Retinal pigment epithelial cell (primary cell): ENCODE measurements around the gene HOXB6.

Source experiments
- DNase-seq: peaks from one replicate; pipeline ENCODE4 v3.0.0-alpha.2; 2010; ENCODE audit warnings: low read depth
- H3K4me3 ChIP-seq: 2 replicates; pipeline ENCODE4 v1.5.1; 2011; ENCODE audit warnings: mild to moderate bottlenecking, low read length, control low read depth, moderate library complexity
- TF ChIP-seq, protein P1 (sequence below): conservative IDR thresholded peaks from 2 replicates; pipeline ENCODE4 v1.5.1; 2011; ENCODE audit warnings: low read depth, low read length, control low read depth, inconsistent platforms

The HOXB6 gene

DNA sequence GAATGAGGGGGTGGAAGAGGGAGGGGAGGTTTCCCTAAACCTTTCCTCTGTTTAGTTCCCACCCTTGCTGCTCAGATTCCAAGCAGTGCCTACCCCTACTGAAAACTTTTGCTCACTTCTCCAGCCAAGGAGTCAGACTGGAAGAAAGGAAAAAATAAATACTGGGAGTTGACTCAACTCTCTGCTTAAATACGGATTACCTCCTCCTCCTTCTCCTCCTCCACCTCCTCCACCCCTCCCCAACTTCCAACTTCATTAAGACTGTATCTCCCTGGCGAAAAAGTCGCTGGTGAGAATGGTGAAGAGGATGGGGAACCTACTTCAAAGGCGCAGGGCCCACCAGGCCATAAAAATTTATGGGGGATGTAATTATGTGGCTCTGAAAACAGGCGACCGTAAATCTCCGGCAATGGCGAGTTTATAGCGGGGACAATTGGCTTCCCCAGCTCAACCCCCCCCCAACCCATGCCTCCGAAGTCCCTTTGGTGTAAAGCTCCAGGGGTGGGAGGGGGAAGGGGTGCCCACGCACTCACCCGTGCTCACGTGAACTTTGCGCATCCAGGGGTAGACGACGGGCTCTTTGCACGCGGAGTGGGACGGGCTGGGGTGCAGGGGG is 27.3 kb downstream of the HOXB6 start:
- no peak for DNase-seq
- TF ChIP-seq, protein P1, sequence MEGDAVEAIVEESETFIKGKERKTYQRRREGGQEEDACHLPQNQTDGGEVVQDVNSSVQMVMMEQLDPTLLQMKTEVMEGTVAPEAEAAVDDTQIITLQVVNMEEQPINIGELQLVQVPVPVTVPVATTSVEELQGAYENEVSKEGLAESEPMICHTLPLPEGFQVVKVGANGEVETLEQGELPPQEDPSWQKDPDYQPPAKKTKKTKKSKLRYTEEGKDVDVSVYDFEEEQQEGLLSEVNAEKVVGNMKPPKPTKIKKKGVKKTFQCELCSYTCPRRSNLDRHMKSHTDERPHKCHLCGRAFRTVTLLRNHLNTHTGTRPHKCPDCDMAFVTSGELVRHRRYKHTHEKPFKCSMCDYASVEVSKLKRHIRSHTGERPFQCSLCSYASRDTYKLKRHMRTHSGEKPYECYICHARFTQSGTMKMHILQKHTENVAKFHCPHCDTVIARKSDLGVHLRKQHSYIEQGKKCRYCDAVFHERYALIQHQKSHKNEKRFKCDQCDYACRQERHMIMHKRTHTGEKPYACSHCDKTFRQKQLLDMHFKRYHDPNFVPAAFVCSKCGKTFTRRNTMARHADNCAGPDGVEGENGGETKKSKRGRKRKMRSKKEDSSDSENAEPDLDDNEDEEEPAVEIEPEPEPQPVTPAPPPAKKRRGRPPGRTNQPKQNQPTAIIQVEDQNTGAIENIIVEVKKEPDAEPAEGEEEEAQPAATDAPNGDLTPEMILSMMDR, result no peak
- H3K4me3 ChIP-seq, result no peak overlapping the region

DNA sequence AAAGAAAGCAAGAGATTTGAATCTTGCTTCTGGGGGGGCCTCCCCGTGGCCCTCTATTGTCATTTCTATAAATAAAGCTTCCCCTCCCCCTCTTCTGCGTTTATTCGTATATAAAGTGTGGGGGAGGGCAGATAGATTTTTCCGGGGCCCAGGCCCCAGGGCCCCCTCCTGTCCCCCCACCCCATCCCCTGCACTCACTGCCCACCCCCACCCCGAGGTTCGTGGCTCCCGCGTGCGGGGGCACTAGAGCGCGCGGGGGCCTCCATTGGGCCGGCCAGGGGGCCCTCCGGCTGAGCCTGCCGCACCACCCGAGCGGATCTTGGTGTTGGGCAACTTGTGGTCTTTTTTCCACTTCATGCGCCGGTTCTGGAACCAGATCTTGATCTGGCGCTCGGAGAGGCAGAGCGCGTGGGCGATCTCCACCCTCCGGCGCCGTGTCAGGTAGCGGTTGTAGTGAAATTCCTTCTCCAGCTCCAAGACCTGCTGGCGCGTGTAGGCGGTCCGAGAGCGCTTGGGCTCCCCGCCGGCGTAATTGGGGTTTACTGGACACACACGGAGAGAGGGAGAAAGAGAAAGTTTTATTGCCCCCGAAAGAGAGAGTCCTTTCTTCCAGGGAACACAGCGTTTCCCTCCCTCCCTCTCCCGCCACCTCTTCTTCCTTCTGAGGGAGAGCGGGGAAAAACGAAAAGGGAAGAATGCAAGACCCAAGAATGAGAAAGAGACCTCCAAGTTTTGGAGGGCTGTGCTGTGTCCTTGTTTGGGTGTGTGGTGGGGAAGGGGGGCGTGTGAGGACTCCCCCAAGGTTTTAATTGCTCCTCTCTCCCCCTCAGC is 28.1 kb downstream of the HOXB6 start:
- no peak overlapping the region for H3K4me3 ChIP-seq
- DNase-seq, result no peak

DNA sequence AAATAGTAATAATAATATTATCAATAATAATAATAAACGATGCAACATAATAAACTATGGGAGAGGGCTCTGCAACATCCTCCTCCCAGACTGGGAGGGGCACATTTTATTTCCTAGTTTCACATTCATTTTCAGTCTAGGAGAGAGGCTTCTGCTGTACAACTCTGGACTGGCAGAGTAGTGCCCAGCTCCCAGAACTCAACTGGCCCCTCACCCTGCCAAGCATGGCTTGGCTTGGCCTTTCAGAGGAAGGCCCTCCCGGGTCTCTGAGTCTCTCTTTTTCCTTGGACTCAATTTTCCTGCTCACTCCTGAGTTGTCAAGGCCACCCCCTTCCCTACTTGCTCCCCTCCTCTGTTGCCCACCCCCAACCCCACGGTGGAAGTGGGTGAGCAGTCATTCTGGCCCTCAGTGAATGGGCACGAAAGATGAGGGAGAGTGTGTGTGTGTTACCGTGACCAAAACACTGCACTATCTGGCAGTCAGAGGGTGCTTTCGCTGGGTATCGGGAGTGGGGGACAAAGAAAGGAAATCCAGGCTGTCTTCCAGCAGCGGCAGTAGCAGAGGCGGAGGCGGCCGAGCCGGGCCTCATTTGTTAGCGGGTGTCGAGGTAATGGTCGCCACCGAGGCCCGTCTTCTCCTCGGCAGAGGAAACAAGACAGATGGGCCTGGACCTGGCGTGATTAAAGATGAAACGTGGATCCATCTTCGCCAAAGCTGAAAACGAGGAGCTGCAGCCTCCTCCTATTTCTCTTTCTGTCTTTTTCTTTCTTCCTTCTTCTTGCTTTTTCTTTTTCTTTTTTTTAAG is 28.9 kb downstream of the HOXB6 start:
- no peak for DNase-seq
- H3K4me3 ChIP-seq, result no peak overlapping the region
- TF ChIP-seq, protein P1, result no peak

More for the DNA sequence above, 28.1 kb downstream of the HOXB6 start:
- TF ChIP-seq, protein P1, result no peak

DNA sequence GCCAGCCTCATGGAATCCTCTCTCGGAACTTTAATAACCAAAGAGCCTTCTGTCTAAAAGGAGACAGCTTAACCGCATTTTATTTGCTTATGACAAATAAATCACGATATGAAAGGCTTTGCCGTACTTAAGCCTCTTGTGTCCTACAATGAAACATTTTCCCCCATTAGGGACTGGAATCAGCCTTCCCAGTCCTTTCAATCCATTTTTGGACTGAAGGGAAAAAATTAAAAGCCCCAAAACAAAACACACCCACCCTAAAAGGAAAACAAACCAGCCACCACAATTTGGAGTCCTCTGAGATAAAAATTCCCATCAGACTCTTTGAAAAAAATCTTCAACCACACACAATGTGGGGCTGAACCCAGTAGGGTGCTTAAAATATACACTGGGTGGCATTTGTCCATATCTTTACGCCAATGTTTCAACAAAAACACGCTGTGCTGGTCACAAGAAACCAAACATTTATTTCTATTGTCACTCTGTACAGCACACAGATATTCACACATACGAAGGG is 29.7 kb downstream of the HOXB6 start:
- DNase-seq, result no peak
- no peak overlapping the region for H3K4me3 ChIP-seq
- TF ChIP-seq, protein P1, result no peak

DNA sequence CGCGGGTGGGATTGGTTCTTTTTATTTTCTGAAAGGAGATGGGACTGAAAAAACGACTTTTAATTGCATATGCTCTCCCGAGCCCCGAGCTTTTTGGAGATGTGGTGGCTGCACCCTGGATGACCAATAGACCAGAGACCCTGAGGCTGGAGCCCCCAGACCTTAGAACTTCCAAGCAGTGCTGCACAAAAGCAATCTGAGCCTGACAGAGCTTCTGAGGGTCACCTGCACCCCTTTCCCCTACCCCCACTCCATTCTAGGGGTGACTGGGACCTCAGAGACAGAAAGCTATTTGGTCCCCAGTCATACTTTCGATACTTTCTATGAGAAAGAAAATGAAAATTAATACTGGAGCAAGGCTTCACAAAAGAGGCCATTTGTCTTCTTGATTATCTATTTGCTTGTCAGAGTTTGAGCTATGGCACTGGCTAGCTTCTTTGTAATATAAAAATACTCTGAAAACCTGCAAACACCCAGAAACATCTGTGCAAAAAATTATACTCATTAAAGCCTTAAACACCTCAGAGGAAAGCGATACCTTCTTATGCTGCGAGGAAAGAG is 30.2 kb downstream of the HOXB6 start:
- TF ChIP-seq, protein P1, result no peak
- no peak overlapping the region for H3K4me3 ChIP-seq

DNA sequence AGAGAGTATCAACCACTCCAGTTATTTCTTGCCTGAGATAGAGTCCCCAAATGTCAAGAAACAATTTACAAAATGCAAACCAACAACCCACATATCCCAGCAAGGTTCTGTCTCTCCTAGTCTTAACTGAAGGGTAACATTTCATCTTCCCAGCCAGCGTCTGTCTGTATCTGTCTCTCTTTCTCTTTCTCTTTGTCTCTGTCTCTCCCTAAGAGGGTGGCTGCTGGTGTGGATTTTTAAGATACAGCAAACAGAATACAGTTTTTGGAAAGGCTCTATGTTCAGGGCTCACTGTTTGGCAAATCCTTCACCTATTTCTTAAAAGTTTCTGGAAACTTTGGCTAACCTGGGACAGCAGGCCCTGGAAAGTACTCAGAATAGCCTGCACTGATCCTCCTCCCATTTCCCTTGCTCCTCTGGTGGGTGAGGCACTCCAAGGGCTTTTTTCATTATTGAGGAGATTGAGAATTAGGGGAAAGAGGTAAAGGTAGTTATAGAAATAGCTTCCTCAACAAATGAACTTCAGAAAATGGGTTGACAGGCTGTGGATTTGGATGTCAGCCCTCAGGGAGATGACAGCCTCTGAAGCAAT is 32.9 kb downstream of the HOXB6 start:
- DNase-seq, result no peak
- H3K4me3 ChIP-seq, result no peak overlapping the region
- TF ChIP-seq, protein P1, result no peak

More for the DNA sequence above, 30.2 kb downstream of the HOXB6 start:
- no peak for DNase-seq
